ENCODE data around the gene ROR2.
"Not testable (repeated sequence)": the region's sequence is repeated elsewhere in the genome, so short reads cannot be mapped to it uniquely, and the experiment has no call there.

Gene ROR2

DNA sequence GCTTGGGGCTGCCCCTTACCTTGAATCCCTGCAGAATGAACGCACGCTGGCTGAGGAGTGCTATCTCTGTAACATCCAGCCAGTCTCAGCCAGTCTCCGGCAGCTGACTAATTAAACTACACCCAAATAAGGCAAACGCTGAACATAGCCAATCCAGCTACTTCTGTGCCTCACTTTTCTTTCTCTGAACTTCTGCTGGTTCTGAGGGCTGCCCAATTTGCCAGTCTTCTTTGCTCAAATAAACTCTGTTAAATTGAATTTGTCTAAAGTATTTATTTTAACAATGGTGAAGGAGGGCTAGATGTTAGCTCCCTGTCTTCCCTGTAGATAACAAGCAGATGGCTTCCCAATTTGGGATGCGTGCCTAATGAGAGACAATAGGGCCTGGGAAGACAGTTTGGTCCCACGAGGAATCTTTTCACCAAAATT, 372.4 kb downstream of the ROR2 start:
- DNase-seq (ENCODE audit: low read depth in 2 of 2) = no peak

DNA sequence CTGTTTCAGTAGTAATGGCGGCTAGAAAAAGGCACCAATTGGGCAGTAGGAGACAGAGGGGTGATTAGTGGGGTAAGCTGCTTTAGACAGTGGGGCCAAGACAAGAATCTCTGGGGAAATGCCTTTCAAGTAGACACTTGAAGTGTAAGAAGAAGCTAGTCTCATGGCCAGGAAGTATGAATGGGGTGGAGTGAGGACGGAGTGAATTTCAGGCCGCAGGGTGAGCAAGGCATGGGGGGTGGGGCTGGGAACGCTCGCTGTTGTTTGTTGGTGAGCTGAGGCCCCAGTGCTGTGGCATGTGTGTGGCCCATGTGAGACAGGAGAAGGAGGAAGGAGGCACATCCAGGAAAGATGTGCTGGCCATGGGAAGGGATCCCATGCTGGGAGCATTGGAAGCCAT, 377.2 kb downstream of the ROR2 start:
- no peak for DNase-seq (ENCODE audit: low read depth in 2 of 2)

GRCh38 chr9:91572044-91572443, 378.0 kb downstream of the ROR2 start:
- no peak for DNase-seq (ENCODE audit: low read depth in 2 of 2)

- no peak for DNase-seq (ENCODE audit: low read depth in 2 of 2)
These were observed 379.0 kb downstream of the ROR2 start for GRCh38 chr9:91571036-91571435.

GRCh38 chr9:91567642-91568274, 382.3 kb downstream of the ROR2 start:
- DNase-seq (ENCODE audit: low read depth in 2 of 2) = no peak

- no peak for DNase-seq (ENCODE audit: low read depth in 2 of 2)
These were observed 385.9 kb downstream of the ROR2 start for GRCh38 chr9:91564081-91564670.

GRCh38 chr9:91562416-91562815, 387.6 kb downstream of the ROR2 start:
- DNase-seq (ENCODE audit: low read depth in 2 of 2) = no peak

- no peak for DNase-seq (ENCODE audit: low read depth in 2 of 2)
These were observed 389.7 kb downstream of the ROR2 start for GRCh38 chr9:91560301-91560700.

DNA sequence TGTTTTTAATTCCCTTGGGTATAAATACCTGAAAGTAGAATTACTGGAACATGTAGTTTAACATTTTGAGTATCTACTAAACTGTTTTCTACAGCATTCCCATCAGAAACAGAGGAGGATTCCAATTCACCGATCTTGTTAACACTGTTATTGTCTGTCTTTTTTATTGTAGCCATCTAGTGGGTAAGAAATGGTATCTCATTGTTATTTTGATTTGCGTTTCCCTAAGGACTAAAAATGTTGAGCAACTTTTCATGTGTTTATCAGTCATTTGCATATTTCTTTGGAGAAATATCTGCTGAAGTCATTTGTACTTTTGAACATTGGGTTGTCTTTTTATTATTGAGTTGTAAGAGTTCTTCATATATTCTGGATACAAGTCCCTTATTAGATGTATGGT, 391.1 kb downstream of the ROR2 start:
- no peak for DNase-seq (ENCODE audit: low read depth in 2 of 2)

DNA sequence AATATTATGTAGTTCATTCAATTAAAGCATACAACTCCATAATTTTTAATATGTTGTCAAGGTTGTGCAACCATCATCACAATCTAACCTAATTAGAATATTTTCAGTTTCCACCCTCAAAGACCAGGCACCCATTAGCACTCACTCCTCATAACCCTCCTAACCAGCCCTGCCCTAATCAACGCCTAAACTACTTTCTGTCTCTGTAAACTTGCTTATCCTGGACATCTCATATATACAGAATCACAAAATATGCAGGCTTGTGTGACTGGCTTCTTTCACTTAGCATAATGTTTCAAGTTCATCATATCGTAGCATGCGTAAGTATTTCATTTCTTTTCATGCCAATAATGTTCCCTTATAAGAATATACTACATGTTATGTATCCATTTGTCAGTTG, 391.6 kb downstream of the ROR2 start:
- DNase-seq (ENCODE audit: low read depth in 2 of 2) = no peak

DNA sequence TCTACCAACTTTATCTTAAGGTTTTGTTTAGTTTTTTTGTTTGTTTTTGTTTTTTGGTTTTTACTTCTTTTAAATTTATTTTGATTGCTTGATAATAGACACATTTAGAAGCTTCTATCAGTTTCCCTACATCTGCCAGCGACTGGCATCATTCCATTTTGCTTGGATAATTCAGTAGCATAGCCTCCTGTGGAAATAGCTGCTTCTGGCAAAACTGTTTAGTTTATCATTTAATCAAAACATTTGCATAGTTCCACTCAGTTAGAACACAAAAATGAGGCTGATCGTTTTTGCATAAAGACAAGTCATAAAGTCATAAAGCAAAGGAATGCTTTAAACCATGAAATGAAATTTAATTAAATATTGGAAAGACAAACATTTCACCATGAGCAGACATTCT, 392.7 kb downstream of the ROR2 start:
- DNase-seq (ENCODE audit: low read depth in 2 of 2) = no peak

GRCh38 chr9:91555132-91555531, 394.9 kb downstream of the ROR2 start:
- DNase-seq (ENCODE audit: low read depth in 2 of 2) = no peak

GRCh38 chr9:91549177-91549576, 400.9 kb downstream of the ROR2 start:
- DNase-seq (ENCODE audit: low read depth in 2 of 2) = no peak

GRCh38 chr9:91547081-91547480, 402.9 kb downstream of the ROR2 start:
- DNase-seq (ENCODE audit: low read depth in 2 of 2) = no peak

DNA sequence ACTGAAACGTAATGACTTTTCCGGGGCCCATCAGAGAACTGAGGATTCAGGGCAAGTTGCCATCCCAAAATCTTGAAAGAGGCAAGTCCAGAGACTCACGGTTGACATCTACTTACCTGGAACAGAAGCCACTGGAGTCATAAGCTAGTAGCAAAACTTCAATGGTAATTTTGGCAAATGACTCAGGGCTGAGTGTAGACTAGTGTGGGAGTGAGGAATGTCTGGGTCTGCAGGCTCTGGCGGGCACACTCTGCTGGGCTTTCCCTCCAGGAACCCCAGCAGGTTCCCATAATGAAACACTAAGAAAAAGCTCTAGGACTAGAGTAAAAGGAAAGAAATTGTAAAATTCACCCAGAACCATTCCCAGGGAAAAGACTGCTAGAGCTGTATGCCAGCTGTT, 403.5 kb downstream of the ROR2 start:
- no peak for DNase-seq (ENCODE audit: low read depth in 2 of 2)

- DNase-seq (ENCODE audit: low read depth in 2 of 2) = no peak
These were observed 408.3 kb downstream of the ROR2 start for GRCh38 chr9:91541734-91542133.

DNA sequence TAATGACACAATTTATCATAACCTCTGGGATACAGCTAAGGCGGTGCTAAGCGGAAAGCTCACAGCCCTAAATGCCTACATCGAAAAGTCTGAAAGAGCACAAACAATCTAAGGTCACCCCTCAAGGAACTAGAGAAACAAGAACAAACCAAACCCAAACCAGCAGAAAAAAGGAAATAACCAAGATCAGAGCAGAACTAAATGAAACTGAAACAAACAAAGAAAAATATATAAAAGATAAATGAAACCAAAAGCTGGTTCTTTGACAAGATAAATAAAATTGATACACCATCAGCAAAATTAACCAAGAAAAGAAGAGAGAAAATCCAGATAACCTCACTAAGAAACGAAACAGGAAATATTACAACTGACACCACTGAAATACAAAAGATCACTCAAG, 409.5 kb downstream of the ROR2 start:
- not testable (repeated sequence) for DNase-seq (ENCODE audit: low read depth in 2 of 2)

GRCh38 chr9:91536211-91536691, 413.8 kb downstream of the ROR2 start:
- no peak for DNase-seq (ENCODE audit: low read depth in 2 of 2)

DNA sequence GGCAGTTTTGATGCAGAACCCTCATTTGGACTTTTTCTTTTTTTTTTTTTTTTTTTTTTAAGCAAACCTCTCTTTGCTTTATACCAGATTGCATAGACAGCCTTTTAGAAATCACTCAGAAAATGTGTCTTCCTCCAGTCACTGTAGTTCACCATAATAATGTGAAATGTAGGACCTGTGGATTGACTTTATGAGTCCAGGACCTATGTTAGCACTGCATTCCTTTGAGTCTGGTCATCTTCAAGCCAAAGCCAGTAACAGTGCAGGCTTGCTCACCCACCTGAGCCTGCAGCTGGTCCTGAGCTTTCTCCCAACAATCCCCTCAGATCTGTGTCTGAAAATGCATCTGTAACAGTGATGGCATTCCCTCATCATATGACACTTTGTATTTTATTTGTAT, 415.7 kb downstream of the ROR2 start:
- no peak for DNase-seq (ENCODE audit: low read depth in 2 of 2)

DNA sequence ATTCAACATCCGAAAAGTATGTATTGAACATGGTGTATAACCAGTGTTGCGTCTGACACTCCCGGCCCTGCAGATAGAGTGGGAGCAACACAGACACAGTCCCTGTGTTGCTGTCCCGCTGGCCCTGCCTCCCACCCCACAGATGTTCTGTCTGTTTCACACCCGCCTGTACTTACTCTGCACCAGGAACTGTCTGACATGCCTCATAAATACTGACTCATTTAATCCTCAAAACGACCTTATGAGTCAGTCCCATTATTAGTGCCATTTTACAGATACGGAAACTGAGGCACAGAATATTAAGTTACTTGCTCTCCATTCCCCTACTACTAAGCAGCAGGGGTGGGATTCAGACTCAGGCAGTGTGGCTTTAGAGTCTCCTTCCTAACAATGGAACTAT, 416.6 kb downstream of the ROR2 start:
- no peak for DNase-seq (ENCODE audit: low read depth in 2 of 2)

DNA sequence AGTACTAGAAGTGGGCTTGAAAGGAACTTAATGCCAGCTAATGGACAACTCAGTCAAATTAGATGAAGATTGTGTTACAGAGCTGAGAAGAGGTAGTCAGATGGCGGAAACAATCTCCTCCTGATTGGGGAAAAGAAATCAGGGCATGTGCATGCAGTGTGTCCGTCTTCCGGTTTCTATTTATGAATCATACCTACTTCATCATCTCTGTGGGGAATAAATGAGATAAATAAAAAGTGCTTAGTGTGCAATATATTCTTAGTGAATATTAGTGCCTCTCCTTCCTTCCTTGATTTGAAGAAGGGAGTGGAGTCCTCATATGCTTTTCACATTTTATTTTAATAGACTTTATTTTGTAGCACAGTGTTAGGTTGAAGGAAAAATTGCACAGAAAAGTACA, 417.7 kb downstream of the ROR2 start:
- DNase-seq (ENCODE audit: low read depth in 2 of 2) = no peak

DNA sequence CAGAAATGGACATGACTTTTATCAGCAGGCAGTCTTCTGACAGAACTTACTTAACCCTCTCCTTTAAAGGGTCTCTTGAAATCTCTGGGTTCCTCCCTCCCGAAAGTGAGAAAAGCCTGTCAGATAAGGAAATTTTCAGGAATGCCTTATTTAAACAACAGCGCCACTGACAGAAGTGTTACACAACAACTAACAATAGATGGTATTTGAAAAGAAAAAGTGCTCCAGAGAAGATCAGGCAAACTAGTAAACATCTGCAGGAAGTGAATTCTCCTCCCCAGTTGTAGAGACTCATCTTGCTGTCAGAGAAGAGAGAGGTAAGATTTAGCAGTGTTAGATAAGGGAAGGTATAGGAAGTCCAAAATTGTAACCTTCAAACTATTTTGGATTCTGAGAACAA, 419.2 kb downstream of the ROR2 start:
- DNase-seq (ENCODE audit: low read depth in 2 of 2) = no peak

DNA sequence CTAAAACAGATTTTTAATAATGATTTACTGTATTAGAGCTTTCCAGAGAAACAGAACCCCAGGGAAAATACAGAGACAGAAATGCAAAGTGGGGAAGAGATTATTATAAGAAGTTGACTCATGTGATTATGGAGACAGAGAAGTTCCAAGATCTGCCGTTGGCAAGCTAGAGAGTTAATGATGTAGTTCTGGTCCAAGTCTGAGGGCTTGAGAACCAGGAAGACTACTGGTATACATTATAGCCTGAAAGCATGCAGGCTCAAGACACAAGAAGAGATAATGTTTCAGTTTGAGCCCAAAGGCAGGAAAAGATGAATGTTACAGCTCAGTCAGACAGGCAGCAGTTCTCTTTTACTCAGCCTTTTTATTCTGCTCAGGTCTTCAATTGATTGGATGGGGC, 427.5 kb downstream of the ROR2 start:
- no peak for DNase-seq (ENCODE audit: low read depth in 2 of 2)
